Smooth muscle cell (in vitro differentiated cells): ENCODE data around the gene ABLIM1. TPM values are rescaled to one million over a fixed set of nuclear protein-coding genes. Genes with fewer than 3 reads are reported as not detected.

Experiments used
- DNase-seq: peaks from one replicate; lab custom pipeline; 2025; ENCODE audit not compliant: unreplicated experiment; lab: John Stamatoyannopoulos, UW
- H2AFZ ChIP-seq: fragments of 200-600 bp; sonication (generic); 2 replicates; pipeline ENCODE4 v1.6.0; 2016; ENCODE audit warnings: antibody characterized with exemption, low read depth, mild to moderate bottlenecking
- H3F3A ChIP-seq: fragments of 200-600 bp; sonication (generic); 2 replicates; pipeline ENCODE4 v1.6.0; 2017; ENCODE audit warnings: antibody characterized with exemption, low read depth
- H3K27ac ChIP-seq: fragments of 200-600 bp; sonication (generic); 2 replicates; pipeline ENCODE4 v1.5.1; 2016; ENCODE audit warnings: low read depth, mild to moderate bottlenecking
- H3K27me3 ChIP-seq: fragments of 200-600 bp; sonication (generic); 2 replicates; pipeline ENCODE4 v1.6.1; 2016; ENCODE audit warnings: low read depth, mild to moderate bottlenecking
- H3K36me3 ChIP-seq: fragments of 200-600 bp; sonication (generic); 2 replicates; pipeline ENCODE4 v1.5.1; 2016; ENCODE audit warnings: low read depth
- H3K4me1 ChIP-seq: fragments of 200-600 bp; sonication (generic); 2 replicates; pipeline ENCODE4 v1.5.1; 2016; ENCODE audit warnings: low read depth
- H3K4me2 ChIP-seq: fragments of 200-600 bp; sonication (generic); 2 replicates; pipeline ENCODE4 v1.6.0; 2016; ENCODE audit warnings: mild to moderate bottlenecking
- H3K4me3 ChIP-seq: fragments of 200-600 bp; sonication (generic); 2 replicates; pipeline ENCODE4 v1.5.1; 2016; ENCODE audit warnings: mild to moderate bottlenecking
- H3K79me2 ChIP-seq: fragments of 200-600 bp; sonication (generic); 2 replicates; pipeline ENCODE4 v1.6.0; 2016; ENCODE audit warnings: low read depth, mild to moderate bottlenecking
- H3K9ac ChIP-seq: fragments of 200-600 bp; sonication (generic); 2 replicates; pipeline ENCODE4 v1.6.0; 2016; ENCODE audit warnings: low read depth
- H3K9me3 ChIP-seq: fragments of 200-600 bp; sonication (generic); replicated peaks from 2 replicates; pipeline ENCODE4 v1.5.1; 2016; ENCODE audit warnings: low read depth
- H4K20me1 ChIP-seq: fragments of 200-600 bp; sonication (generic); 2 replicates; pipeline ENCODE4 v1.6.0; 2016; ENCODE audit warnings: low read depth
- WGBS: methylation state at CpG from one replicate; pipeline ENCODE4 v1.1.7; 2016; ENCODE audit warnings: low lambda C conversion rate; 5-methylcytosine and 5-hydroxymethylcytosine counted together
- polyA plus RNA-seq: library from polyadenylated mRNA; unstranded; fragments of >200 nt; fragmentation: Nextera tagmentation; extraction: Ambion mirVana; gene quantifications from 2 replicates; pipeline ENCODE4 v1.2.1, GENCODE V29; 2016
- total RNA-seq: library from RNA; depleted of rRNA; stranded (reverse); fragments of >200 nt; gene quantifications from 2 replicates; pipeline ENCODE4 v1.2.3, GENCODE V29; 2014
- TF ChIP-seq, protein P1 (sequence below): fragments of 200-600 bp; sonication (generic); IDR thresholded peaks from 2 replicates; pipeline ENCODE4 v1.5.1; 2017; ENCODE audit warnings: borderline replicate concordance, mild to moderate bottlenecking, antibody characterized with exemption; ENCODE audit not compliant: insufficient read depth, poor library complexity, severe bottlenecking

ABLIM1 gene
- total and polyA plus RNA-seq, 2 experiments from 2014 or later, result 1.6 to 17.6 TPM

DNA sequence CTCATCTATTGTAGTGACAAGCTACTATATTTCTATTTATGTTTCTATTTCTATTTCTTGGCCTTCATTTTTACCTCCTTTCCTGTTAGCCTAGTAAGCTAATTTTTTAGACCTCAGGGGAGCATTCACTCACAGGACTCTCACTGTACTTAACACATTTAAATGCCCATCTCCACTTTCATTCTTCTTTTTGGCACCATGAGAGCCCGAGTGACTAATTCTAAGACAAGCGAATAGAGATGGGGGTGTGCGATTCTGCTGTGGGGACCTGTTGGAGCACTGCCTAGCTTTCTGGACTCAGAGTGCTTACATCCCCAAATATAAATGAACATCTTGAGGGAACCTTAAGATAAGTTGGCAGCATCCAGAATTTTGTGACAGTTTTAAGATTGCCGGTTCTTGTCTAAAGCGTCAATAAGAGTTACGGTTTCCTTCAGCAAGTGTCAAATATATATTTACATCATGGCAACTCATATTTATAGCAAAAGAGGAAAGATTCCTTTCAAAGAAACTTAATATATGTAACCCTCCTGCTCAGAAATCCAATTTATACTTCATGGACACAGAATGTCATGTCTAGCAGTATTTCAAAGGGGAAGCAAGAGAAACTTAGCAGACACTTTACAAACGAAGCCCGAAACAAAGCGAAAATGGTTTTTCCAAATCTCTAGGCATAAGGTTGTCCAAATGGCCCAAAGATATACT, 199.7 kb downstream of the ABLIM1 start:
- H3K4me2 ChIP-seq, result no peak overlapping the region
- H3K4me1 ChIP-seq, result no peaks in the 10 kb centered on the region
- no peaks in the 10 kb centered on the region for H3K27me3 ChIP-seq
- no peaks in the 10 kb centered on the region for H3K79me2 ChIP-seq
- H3K9ac ChIP-seq, result no peak overlapping the region
- DNase-seq, result no peak
- no peaks in the 10 kb centered on the region for H3F3A ChIP-seq
- H3K36me3 ChIP-seq, result no peaks in the 10 kb centered on the region
- no peak overlapping the region for H3K4me3 ChIP-seq
- no peaks in the 10 kb centered on the region for H3K9me3 ChIP-seq
- H2AFZ ChIP-seq, result no peak overlapping the region
- H3K27ac ChIP-seq, result no peak overlapping the region
- H4K20me1 ChIP-seq, result no peaks in the 10 kb centered on the region
- TF ChIP-seq, protein P1, sequence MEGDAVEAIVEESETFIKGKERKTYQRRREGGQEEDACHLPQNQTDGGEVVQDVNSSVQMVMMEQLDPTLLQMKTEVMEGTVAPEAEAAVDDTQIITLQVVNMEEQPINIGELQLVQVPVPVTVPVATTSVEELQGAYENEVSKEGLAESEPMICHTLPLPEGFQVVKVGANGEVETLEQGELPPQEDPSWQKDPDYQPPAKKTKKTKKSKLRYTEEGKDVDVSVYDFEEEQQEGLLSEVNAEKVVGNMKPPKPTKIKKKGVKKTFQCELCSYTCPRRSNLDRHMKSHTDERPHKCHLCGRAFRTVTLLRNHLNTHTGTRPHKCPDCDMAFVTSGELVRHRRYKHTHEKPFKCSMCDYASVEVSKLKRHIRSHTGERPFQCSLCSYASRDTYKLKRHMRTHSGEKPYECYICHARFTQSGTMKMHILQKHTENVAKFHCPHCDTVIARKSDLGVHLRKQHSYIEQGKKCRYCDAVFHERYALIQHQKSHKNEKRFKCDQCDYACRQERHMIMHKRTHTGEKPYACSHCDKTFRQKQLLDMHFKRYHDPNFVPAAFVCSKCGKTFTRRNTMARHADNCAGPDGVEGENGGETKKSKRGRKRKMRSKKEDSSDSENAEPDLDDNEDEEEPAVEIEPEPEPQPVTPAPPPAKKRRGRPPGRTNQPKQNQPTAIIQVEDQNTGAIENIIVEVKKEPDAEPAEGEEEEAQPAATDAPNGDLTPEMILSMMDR, result no peak
- WGBS, result 93% methylated on average over 9 of the region's 9 CpGs

DNA sequence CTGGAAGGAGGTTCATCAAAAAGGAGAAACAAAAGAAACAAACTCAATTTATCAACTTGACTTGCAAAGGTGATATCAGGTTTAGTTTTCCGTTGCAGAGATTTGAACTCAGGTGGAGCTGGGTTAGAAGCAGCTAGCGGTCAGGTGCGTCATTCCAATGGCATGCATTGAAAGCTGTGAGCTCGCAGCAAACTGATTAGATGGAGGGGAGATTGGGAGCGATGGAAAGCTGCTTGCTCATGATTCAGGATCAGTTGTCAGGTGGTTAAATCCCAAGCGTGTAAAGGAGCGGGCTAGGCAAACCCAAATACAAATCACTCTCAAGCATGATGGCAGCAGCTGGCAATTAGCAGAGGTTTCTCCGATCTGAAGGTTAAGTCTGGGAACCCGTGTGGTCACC, 204.5 kb downstream of the ABLIM1 start:
- no peaks in the 10 kb centered on the region for H3K27me3 ChIP-seq
- no peaks in the 10 kb centered on the region for H3K36me3 ChIP-seq
- H3K79me2 ChIP-seq, result no peaks in the 10 kb centered on the region
- DNase-seq, result no peak
- H3K9ac ChIP-seq, result no peak overlapping the region
- H3K4me3 ChIP-seq, result no peak overlapping the region
- H3K9me3 ChIP-seq, result no peaks in the 10 kb centered on the region
- H3K27ac ChIP-seq, result no peak overlapping the region
- TF ChIP-seq, protein P1, result no peak
- no peaks in the 10 kb centered on the region for H3K4me1 ChIP-seq
- no peak overlapping the region for H3K4me2 ChIP-seq
- H4K20me1 ChIP-seq, result no peaks in the 10 kb centered on the region
- no peaks in the 10 kb centered on the region for H3F3A ChIP-seq
- WGBS, result 79% methylated on average over 9 of the region's 9 CpGs
- H2AFZ ChIP-seq, result no peak overlapping the region

DNA sequence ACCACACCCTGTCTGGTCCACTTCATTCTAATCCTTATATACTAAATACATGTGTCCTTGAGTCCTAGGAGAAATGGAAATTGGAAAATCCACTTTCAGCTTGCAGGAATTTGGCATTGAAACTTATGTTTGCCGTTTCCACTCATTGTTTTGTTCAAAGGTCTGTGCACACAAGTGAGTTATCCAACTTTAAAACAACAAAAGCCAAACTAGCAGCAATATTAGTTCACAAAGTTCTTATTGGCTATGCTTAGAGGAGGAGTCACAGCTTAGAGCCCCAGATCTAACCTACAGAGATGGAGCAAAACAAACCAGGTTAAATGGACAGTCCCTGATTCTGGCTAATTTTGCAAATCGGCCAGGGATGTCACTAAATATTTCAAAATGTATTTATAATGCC, 209.2 kb downstream of the ABLIM1 start:
- no peak overlapping the region for H3K9ac ChIP-seq
- H3K79me2 ChIP-seq, result no peaks in the 10 kb centered on the region
- H3K4me1 ChIP-seq, result no peaks in the 10 kb centered on the region
- H2AFZ ChIP-seq, result no peak overlapping the region
- TF ChIP-seq, protein P1, result no peak
- WGBS, result 93% methylated on average over 2 of the region's 2 CpGs
- H3K27ac ChIP-seq, result no peak overlapping the region
- no peak overlapping the region for H3K4me2 ChIP-seq
- no peaks in the 10 kb centered on the region for H3K9me3 ChIP-seq
- no peaks in the 10 kb centered on the region for H3K27me3 ChIP-seq
- H3K36me3 ChIP-seq, result no peaks in the 10 kb centered on the region
- no peaks in the 10 kb centered on the region for H4K20me1 ChIP-seq
- H3K4me3 ChIP-seq, result no peak overlapping the region
- DNase-seq, result no peak
- no peaks in the 10 kb centered on the region for H3F3A ChIP-seq

DNA sequence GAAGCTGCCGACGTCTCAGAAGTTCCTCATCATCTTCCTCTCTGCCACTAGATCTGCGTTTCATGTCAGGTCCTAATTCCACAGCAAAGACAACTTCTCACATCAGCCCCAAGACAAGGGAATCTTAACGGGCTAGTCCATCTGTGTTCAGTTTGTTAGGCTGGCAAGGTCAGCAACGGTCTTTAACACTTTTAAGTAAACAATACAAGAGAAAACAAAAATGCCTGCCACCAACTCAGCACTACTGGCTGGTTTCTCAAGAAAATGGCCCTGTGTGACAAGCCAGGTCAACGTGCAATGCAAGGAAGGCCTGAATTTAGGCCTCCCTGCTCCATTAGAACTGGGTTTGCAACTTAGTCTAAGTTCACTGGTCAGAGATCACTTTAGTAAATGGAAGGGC, 212.7 kb downstream of the ABLIM1 start:
- no peak overlapping the region for H2AFZ ChIP-seq
- no peaks in the 10 kb centered on the region for H3K36me3 ChIP-seq
- H3K27ac ChIP-seq, result no peak overlapping the region
- no peaks in the 10 kb centered on the region for H3K4me1 ChIP-seq
- no peak overlapping the region for H3K4me2 ChIP-seq
- H3K79me2 ChIP-seq, result no peaks in the 10 kb centered on the region
- H3F3A ChIP-seq, result no peaks in the 10 kb centered on the region
- no peaks in the 10 kb centered on the region for H3K27me3 ChIP-seq
- H3K9me3 ChIP-seq, result no peaks in the 10 kb centered on the region
- 82% methylated on average over 6 of the region's 6 CpGs for whole genome bisulfite sequencing
- no peak for DNase-seq
- TF ChIP-seq, protein P1, result no peak
- H4K20me1 ChIP-seq, result no peaks in the 10 kb centered on the region
- H3K4me3 ChIP-seq, result no peak overlapping the region
- no peak overlapping the region for H3K9ac ChIP-seq
